ENCODE data around the gene TADA2B.

The TADA2B gene

DNA sequence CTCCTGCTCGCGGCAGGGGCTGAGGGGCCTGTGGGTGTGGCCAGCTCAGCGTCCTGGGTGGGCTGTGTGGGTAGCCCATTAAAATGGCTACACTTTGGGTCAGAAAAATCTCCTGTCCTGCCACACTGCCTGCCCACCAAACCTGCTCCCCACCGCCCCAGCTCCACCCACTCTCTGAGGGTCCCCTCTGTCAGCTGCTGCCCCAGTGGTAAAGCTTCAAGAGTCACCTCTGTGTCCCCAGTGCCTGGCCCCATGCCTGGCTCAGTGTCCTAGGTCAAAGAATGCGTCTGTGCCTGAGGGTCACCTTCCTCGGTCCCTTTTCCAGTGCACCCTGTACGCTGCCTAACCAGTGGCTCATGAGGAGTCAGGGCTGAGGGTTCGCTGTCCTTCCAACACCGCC is 24.9 kb upstream of the TADA2B start:
- DNase-seq (ENCODE audit: low read depth): no peak

DNA sequence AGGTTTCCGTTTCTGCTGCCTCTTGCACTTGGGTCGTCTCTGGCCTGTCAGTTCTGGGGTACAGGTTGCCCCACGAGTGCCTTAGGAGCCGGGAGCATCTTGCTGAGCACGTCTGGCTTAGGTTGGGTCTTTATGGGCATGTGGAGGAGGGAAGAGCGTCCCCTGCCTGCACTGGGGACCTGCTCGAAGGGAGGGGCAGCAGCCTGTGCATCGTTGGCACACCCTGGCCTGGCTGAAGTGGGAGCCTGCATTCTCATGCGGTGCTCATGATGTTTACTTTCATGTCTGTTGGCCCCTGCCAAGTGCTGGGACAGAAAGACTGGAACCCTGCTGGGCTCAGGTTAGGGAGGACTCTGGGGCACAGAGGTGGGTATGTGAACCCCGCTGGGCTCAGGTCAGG is 23.8 kb upstream of the TADA2B start:
- DNase-seq (ENCODE audit: low read depth): no peak

DNA sequence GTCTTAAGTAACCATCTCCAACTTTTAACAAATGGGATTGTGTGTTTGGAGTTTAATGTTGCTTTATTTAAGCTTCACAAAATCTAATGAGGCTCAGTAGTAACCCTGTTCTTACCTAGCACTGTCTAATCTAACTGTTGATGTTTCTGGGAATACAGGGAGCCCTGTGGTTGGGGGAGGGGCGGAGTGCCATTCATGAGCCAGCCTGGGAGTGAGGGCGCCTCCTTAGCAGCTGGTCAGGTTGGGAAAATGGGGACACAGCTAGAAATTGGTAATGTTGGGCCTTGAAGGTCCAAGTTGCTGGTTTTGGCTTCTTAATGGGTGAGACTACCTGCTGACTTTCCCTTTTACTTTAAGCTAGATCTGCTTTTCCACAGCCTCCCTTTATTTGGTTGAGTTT is 22.9 kb upstream of the TADA2B start:
- DNase-seq (ENCODE audit: low read depth): no peak

GRCh38 chr4:7020856-7021255 is 22.3 kb upstream of the TADA2B start:
- no peak for DNase-seq (ENCODE audit: low read depth)

DNA sequence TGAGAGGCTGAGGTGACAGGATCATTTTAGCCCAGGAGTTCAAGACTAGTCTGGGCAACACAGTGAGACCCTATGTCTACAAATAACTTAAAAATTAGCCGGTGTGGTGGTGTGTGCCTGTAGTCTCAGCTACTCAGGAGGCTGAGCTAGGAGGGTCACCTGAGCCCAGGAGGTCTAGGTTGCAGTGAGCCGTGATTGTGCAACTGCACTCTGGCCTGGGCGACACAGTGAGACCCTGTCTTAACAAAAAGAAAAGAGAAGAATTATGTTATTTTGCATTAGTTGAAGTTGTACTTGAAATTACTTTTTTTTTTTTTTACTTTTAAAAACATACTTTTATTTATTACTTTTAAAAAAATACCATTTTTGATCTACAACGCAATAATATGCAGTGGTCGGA is 21.8 kb upstream of the TADA2B start:
- DNase-seq (ENCODE audit: low read depth): no peak

DNA sequence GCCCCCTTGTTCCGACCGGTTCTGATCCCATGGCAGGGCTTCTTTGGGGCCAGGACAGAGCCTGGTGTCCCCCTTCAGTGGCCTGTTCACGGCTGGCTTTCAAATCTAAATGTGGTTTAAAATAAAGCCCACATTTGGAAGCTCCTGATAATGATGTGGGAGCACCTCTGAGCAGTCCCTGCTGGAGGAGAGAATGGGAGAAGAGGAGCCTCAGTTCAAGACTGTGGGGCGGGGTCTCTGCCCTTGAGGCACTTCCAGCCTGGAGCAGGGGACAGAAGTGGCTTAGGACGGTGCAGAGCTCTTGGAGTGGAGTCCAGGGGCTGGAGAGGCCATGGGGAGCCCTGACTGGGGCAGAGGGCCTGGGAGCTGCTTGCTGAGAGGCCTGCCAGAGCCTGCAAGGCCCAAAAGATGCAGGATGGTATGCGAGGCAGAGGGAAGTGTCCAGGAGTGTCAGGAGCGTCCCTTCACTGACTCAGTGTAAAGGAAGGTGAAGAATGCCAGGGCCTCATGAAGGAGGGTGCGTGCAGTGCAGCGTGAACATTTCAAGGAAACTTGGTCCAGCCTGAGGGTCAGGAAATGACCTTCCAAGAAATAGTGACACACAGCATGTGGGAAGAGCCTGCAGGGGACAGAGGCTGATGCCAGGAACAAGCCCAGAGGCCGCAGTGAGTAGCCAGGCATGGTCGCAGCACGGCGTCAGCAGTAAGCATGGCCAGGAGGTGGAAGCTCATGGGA is 21.1 kb upstream of the TADA2B start:
- DNase-seq (ENCODE audit: low read depth): peak; percentile 82

- DNase-seq (ENCODE audit: low read depth): no peak
Observed at GRCh38 chr4:7023486-7023885, 19.7 kb upstream of the TADA2B start.

DNA sequence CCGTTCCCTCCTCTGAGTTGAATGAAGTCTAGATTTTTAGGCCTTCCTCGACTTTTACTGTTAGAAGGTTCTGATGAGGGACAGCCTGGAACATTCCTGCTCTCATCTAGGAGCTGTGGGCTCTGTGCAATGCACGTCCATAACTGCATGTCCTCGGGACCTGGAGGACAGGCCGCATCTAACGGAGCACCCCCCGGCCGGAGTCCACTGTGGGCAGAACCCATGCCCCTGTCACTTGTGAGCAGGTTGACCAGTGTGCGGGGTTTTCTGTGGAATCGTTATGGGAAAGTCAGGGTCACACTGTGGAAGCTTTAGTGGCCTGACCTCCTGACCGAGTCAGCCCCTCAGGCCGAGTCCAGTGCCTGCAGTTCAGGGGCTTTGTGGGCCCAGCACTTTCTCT is 19.3 kb upstream of the TADA2B start:
- DNase-seq (ENCODE audit: low read depth): no peak

DNA sequence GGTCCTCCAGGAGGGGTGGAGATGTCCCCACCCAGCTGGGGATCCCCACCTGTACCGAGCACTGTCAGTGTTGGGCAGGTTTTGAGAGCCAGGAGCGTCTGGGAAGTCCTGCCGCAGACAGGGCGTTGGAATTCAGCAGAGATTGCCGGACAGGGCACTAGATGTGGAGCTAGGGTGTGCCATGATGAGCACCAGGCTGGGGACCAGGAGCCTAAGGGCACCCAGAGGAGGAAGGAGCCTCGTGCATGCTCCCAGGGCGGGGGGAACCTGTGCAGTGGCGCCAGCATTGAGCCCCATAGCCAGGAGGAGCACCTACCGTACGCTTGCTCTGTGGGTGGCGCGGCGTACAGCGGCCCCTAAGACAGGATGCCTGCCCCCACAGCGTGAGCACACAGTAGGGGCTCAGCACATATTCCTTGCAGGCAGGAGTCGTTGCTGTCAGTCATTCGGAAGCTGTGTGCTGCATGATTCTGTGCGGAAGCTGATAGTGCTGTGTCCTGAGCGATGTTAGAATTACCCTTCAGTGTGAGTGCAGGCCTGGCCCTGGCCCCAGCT is 18.8 kb upstream of the TADA2B start:
- no peak for DNase-seq (ENCODE audit: low read depth)

- no peak for DNase-seq (ENCODE audit: low read depth)
Observed at GRCh38 chr4:7025040-7025602, 18.1 kb upstream of the TADA2B start.

DNA sequence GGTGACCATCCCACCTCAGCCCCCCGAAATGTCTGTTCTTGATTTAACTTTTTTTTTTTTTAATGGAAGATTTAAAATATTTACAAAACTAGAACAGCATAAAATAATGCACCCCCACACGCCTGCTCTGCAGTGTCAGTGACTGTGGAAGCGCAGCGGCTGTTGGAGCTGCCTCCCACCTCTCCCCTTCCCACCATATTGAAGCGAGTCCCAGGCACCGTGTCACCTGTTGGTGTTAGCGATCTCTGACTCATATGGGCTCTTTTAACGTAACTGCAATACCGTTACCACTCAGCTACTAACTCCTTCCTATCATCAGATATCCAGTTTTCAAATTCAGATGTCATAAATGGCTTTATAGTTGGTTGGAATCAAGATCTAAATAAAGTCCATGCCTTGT is 17.1 kb upstream of the TADA2B start:
- no peak for DNase-seq (ENCODE audit: low read depth)

- no peak for DNase-seq (ENCODE audit: low read depth)
Observed at GRCh38 chr4:7027284-7027683, 15.9 kb upstream of the TADA2B start.

GRCh38 chr4:7027913-7028312 is 15.3 kb upstream of the TADA2B start:
- no peak for DNase-seq (ENCODE audit: low read depth)

DNA sequence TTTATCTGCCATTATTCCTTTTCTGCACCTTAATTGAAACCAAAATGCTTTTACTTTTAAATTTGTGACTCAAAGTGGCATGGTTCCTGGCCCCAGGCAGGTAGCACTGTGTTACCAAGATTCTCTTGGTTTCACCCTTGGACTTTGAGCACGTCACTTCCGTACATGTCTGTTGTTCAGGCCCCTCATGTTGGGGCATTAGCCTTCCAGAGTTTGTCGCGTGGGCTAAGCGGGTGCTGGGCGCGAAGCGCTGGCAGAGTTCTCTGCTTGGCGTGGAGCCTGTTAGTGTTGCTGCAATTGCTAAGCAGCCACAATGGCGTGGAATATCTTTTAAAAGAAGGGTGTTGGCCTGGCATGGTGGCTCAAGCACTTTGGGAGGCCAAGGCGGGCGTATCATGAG is 14.0 kb upstream of the TADA2B start:
- DNase-seq (ENCODE audit: low read depth): no peak

GRCh38 chr4:7029921-7030320 is 13.3 kb upstream of the TADA2B start:
- no peak for DNase-seq (ENCODE audit: low read depth)

DNA sequence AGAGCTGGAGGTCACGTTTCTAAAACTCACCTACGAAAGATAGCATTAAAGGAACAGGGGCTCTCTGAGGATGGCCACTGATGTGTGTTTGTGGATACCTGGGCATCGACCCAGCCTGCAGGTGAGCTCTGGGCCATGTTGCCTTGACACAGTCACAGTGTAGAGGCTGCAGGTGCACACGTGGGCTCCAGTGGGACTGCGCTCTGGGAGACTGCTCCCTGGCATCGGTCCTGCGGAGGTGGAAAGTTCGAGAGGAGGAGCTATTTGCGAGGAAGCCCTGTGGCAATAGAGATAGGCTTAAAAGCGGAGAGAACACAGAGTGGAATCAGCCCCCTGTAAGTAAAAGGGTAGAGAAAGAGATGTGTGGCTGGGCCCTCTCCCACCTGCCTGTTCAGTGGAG is 12.3 kb upstream of the TADA2B start:
- no peak for DNase-seq (ENCODE audit: low read depth)

DNA sequence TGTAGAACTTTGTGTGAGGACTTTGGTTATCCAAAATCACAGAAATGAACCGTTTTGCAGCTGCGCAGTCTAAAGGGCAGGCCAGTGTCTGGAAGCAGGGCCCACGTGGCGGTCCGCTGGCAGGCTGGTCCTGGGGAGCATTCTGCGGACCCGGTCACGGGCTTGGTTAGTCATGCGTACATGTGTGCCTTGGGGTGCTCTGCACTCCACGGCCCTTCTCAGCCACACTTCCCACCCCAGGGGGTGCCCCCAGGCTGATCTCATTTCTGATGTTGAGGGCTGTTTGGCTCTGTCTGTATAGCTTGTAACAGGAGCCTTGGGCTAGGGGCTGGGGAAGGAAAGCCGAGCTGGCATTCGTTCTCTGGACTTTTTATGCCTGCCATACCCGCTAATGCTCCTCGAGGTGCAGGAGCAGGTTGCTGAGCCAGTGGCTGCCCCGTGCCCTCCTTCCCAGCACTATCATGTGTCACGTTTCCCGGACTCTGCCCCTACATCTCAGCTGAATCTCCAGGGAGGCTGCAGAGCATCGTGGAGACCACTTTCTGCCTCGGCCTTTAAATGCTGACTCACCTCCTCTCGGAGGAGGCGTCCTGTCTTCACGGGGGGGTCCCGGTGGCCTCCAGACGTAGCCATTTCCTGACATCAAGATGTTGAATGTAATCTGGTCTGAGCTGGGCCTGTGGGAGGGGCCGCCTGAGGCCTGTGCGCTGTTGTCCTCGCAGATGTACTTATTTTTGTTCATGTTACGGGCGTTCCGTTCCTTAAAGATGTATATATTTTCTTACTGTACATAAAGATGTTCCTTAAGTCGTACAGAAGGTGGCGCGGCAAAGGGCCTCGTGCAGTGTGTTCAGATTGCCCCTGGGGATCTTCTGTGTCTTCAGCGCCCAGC is 11.4 kb upstream of the TADA2B start:
- DNase-seq (ENCODE audit: low read depth): no peak

DNA sequence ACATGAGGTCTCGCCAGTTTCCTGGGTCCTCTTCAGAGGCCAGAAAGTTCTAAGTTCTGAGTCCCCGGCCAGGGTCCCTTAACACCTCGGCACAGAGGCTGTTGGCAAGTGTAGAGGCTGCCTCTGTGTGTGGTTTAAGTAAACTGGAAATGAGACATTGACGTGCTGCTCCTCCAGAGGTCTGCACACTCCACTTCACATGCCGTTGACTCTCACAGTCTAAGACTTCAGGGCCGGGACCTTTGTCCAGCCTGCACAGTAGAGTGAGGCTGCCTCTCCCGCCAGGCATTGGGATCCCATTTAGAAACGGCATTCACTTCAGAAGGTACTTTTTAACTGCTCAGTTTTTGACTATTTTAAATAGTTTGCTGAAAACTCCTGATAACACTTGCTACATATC is 10.6 kb upstream of the TADA2B start:
- no peak for DNase-seq (ENCODE audit: low read depth)

- DNase-seq (ENCODE audit: low read depth): peak; percentile 24
Observed at GRCh38 chr4:7034262-7035081, 8.7 kb upstream of the TADA2B start.

GRCh38 chr4:7037425-7037824 is 5.7 kb upstream of the TADA2B start:
- no peak for DNase-seq (ENCODE audit: low read depth)

- DNase-seq (ENCODE audit: low read depth): no peak
Observed at GRCh38 chr4:7040765-7041164, 2.4 kb upstream of the TADA2B start.

- DNase-seq (ENCODE audit: low read depth): no peak
Observed at GRCh38 chr4:7041246-7041645, 1.9 kb upstream of the TADA2B start.

Data from GM04504 (cell line).